ENCODE data around the gene NOC4L. TPM values are rescaled to one million over a fixed set of nuclear protein-coding genes. Genes with fewer than 3 reads are reported as not detected.
"Not testable (repeated sequence)": the region's sequence is repeated elsewhere in the genome, so short reads cannot be mapped to it uniquely, and the experiment has no call there.

NOC4L gene
- polyA plus RNA-seq, 4 donors = 11.7 to 21.2 (median 16.4) TPM

- DNase-seq (ENCODE audit: low read depth in 4 of 4, low spot score in 2 of 4) = no peak
Observed at GRCh38 chr12:132121283-132121682, 23.0 kb upstream of the NOC4L start.

- DNase-seq (ENCODE audit: low read depth in 4 of 4, low spot score in 2 of 4) = no peak
Observed at GRCh38 chr12:132123970-132124765, 20.1 kb upstream of the NOC4L start.

GRCh38 chr12:132124766-132125425 is 19.4 kb upstream of the NOC4L start:
- no peak for DNase-seq (ENCODE audit: low read depth in 4 of 4, low spot score in 2 of 4)

- no peak for DNase-seq (ENCODE audit: low read depth in 4 of 4, low spot score in 2 of 4)
Observed at GRCh38 chr12:132125736-132126135, 18.5 kb upstream of the NOC4L start.

GRCh38 chr12:132127041-132127440 is 17.2 kb upstream of the NOC4L start:
- no peak for DNase-seq (ENCODE audit: low read depth in 4 of 4, low spot score in 2 of 4)

GRCh38 chr12:132129007-132129406 is 15.2 kb upstream of the NOC4L start:
- DNase-seq (ENCODE audit: low read depth in 4 of 4, low spot score in 2 of 4) = no peak

- DNase-seq (ENCODE audit: low read depth in 4 of 4, low spot score in 2 of 4) = no peak
Observed at GRCh38 chr12:132130690-132131089, 13.6 kb upstream of the NOC4L start.

- DNase-seq (ENCODE audit: low read depth in 4 of 4, low spot score in 2 of 4) = no peak
Observed at GRCh38 chr12:132131229-132131628, 13.0 kb upstream of the NOC4L start.

- no peak for DNase-seq (ENCODE audit: low read depth in 4 of 4, low spot score in 2 of 4)
Observed at GRCh38 chr12:132131952-132132351, 12.3 kb upstream of the NOC4L start.

GRCh38 chr12:132132609-132133430 is 11.4 kb upstream of the NOC4L start:
- no peak for DNase-seq (ENCODE audit: low read depth in 4 of 4, low spot score in 2 of 4)

- no peak for DNase-seq (ENCODE audit: low read depth in 4 of 4, low spot score in 2 of 4)
Observed at GRCh38 chr12:132133952-132134652, 10.2 kb upstream of the NOC4L start.

GRCh38 chr12:132134653-132135183 is 9.5 kb upstream of the NOC4L start:
- DNase-seq (ENCODE audit: low read depth in 4 of 4, low spot score in 2 of 4) = not testable (repeated sequence)

GRCh38 chr12:132136226-132136625 is 8.0 kb upstream of the NOC4L start:
- DNase-seq (ENCODE audit: low read depth in 4 of 4, low spot score in 2 of 4) = not testable (repeated sequence)

- no peak for DNase-seq (ENCODE audit: low read depth in 4 of 4, low spot score in 2 of 4)
Observed at GRCh38 chr12:132137483-132138125, 6.7 kb upstream of the NOC4L start.

GRCh38 chr12:132138941-132139871 is 5.1 kb upstream of the NOC4L start:
- DNase-seq (ENCODE audit: low read depth in 4 of 4, low spot score in 2 of 4) = no peak

GRCh38 chr12:132139912-132140311 is 4.3 kb upstream of the NOC4L start:
- DNase-seq (ENCODE audit: low read depth in 4 of 4, low spot score in 2 of 4) = no peak

GRCh38 chr12:132140501-132140900 is 3.8 kb upstream of the NOC4L start:
- no peak for DNase-seq (ENCODE audit: low read depth in 4 of 4, low spot score in 2 of 4)

- no peak for DNase-seq (ENCODE audit: low read depth in 4 of 4, low spot score in 2 of 4)
Observed at GRCh38 chr12:132140918-132141841, 3.1 kb upstream of the NOC4L start.

Data from left renal cortex interstitium (tissue), 4 donors.